GM21825 (cell line): ENCODE data around the gene METTL9.
"Not testable (repeated sequence)": the region's sequence is repeated elsewhere in the genome, so short reads cannot be mapped to it uniquely, and the experiment has no call there.

Experiments
- ATAC-seq: cut with Tn5 transposase; IDR thresholded peaks from one replicate; pipeline ENCODE4 v1.9.1; 2021; ENCODE audit warnings: mild to moderate bottlenecking, moderate library complexity; ENCODE audit not compliant: unreplicated experiment

Gene METTL9

DNA sequence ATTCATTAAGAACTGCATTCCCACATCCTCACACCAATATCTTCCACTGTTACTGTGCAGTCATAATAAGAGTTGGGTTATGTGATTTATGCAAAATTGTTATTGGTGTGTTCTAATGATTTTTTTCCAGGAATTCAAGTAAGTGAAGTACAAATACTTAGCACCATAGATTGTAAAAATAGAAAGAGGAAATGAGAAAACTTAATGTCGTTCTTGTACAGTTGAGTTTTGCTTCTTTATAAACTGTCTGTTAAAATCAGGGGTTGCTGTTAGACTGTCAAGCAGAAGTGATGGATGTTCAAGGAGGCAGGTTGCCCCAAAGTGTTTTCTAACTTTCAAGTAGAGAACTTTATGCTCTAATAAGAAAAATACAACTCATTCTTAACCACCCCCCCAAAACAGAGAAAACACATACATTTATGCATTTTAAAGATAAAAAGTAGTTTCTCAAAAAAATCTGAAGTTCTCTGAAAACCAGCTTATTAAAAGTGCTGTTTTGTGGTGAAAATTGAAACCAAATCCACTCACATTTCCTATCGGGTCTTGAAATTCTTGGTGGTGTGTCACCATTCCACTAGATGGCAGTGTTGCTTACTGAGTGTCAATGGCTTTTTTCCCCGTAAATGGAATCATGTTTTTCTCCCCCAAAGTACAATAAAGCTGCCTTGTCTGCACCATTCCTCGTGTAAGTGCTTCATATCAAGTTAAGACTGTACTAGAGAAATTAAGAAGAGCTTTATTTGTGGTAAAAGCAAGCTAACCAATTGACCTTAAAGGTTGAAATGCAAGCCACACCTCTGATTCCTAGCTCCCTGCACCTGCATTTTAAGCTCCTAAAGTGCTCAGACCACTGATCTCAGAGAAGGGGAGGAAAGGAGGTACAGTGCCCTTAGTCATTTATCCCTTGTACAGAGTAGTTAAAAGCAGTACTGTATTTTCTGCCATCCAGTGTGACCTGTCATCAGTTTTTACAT is 57.7 kb downstream of the METTL9 start:
- ATAC-seq, result no peak

DNA sequence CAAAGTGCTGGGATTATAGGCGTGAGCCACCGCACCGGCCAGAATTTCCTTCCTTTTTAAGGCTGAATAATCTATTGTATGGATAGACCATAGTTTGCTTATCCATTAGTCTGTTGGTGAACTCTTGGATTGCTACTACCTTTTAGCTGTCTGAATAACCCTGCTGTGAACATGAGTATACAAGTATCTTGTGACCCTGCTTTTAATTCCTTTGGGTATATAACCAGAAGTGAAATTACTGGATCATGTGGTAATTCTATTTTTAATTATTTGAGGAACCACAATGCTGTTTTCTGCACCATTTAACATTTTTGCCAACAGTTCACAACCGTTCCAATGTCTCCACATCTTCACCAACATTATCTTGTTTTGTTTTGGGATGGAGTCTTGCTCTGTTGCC is 59.7 kb downstream of the METTL9 start:
- no peak for ATAC-seq

DNA sequence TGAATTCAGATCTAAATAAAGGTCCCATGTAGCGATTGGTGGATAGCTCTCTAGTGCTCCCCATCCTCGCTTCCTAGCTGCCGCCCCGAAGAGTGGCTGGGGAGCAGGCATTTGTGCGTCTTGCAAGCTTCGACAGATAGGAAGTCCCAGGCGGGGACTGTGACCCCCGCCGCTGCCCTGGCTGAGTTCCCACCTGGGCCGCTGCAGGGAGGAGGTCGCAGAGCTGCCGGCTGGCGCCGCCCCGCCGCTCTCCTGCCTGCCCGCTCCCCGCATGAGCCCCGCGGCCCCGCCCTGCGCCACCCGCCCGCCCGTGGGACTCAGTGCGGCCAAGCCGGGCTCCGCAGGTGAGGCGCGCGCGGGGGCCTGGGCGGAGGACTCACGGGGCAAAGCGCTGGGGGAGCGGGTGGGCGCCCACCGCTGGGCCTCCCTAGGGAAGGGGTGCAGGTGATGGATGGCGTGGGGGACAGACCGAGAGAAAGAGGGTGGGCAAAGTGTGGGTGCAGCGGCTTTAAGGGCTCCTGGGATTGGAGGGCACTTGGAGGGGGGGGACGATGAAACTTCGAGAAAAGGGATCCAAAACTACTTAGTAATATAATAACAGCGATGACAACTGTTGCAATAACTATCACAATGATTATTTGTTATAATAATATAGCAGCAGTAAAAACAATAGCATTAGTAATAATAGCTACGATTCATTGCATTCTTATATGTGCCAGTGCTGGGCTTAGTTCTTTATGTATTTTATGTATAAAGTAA is 64.7 kb downstream of the METTL9 start, which contains the start of gene OTOA:
Gene OTOA, plus strand, starts transcription at position 80 of the 759 bp plus-strand sequence. CDS start 14,547 bp downstream, outside the sequence.
- ATAC-seq, result no peak

DNA sequence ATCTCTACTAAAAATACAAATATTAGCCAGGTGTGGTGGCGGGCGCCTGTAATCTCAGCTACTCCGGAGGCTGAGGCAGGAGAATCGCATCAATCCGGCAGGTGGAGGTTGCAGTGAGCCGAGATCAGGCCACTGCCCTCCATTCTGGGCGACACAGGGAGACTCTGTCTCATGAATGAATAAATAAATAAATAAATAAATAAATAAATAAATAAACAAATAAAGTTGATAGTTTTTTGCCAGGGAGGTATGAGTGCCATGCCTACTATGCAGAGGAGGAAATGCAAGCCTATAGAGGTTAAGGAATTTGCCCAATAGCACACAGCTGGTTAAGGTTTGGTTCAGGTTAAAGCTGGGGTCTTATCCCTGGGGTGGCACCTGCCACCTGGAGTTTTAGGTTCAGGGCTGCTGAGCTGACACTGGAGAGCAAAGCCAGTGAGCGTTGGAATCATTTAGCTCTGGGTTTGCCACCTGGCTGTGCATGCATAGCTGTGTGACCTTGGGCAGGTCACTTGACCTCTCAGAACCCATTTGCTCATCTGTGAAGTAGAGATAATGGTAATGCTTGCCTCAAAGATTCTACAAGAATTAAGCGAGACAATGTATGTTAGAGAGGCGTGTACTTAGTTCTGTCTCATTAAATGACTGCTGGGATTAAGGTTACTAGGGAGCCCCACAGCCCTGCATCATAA is 65.6 kb downstream of the METTL9 start:
- no peak for ATAC-seq

DNA sequence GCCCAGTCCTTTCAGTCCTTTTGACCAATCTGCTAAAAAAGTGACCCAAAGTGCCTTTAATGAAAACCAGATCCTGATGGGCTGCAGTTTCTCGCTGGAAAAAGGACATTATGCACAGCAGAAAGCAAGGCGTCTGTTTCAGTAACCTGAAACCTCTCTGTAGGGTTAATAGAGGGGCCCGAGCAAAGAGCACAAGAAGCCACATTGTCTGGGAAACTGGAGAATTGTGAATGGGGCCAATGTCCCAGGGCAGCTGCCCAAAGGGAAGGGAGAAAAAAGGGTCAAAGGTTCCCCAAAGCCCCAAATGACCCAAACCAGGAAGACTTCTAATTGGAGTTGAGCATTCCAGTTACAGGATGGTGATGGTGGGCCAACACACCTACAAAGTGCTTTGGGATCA is 67.4 kb downstream of the METTL9 start:
- ATAC-seq, result no peak

DNA sequence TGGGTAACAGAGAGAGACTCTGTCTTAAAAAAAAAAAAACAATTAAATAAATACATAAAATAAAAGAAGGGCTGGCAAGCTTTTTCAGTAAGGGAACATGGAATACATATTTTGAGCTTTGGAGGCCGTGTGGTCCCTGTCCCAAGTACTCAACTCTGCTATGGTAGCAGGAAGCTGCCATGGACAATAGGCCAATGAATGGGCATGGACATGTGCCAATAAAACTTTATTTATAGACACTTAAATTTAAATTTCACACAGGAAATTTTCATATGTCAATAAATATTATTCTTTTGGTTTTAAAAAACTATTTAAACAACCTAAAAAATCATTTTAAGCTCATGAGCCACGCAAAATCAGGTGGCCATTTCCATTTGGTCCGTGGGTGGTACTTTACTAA is 68.2 kb downstream of the METTL9 start:
- ATAC-seq, result no peak

DNA sequence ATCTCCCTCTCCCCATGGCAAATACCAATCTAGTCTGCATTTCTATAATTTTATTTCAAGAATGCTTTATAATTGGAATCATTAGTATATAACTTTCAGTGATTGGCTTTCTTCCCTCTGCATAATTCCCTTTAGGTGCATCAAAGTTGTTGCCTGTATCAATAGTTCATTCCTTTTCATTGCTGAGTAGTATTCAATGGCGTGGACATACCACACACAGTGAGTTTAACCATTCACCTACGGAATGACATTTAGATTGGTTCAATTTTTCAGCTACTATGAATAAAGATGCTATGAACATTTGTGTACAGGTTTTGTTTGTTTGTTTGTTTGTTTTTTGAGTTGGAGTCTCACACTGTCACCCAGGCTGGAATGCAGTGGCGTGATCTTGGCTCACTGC is 74.1 kb downstream of the METTL9 start:
- ATAC-seq, result no peak

DNA sequence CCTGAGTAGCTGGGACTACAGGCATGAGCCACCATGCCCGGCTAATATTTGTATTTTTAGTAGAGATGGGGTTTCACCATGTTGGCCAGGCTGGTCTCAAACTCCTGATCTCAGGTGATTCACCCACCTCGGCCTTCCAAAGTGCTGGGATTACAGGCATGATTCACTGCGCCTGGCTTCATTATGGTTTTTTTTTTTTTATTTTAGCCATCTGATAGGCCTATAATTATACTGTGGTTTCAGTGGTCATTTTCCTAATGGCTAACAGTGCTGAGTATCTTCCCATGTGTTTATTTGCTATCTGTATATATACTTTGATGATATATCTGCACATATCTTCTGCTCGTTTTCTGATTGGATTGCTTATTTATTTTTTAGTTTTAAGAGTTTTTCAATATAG is 75.1 kb downstream of the METTL9 start:
- not testable (repeated sequence) for ATAC-seq

DNA sequence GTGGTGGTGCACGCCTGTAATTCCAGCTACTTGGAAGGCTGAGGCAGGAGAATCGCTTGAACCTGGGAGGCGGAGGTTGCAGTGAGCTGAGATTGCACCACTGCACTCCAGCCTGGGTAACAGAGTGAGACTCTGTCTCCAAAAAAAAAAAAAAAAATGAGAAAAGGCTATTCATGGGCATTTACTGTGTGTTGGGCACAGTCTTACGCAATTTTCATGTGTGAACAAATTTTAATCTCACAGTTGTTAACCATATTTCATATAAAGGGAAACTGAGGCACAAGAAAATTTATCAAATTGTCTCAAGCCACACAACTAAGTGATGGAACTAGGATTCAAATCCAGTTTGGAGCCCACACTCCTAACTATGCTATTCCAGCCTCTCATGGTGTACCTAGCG is 81.3 kb downstream of the METTL9 start:
- ATAC-seq, result not testable (repeated sequence)

DNA sequence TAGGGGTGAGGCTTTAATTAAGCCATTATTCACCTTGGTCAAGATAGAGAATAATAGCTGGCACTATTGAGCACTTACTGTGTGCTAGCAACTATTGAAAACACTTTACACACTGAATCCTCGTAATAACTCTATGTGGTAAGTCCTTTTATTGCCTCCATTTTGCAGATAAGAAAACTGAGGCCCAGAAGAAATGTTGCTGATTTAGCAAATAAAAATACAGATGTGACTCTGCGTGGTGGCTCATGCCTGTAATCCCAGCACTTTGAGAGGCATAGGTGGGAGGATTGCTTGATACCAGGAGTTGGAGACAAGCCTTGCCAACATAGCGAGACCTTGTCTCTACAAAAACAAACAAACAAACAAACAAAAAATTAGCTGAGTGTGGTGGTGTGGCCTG is 83.8 kb downstream of the METTL9 start:
- ATAC-seq, result no peak

DNA sequence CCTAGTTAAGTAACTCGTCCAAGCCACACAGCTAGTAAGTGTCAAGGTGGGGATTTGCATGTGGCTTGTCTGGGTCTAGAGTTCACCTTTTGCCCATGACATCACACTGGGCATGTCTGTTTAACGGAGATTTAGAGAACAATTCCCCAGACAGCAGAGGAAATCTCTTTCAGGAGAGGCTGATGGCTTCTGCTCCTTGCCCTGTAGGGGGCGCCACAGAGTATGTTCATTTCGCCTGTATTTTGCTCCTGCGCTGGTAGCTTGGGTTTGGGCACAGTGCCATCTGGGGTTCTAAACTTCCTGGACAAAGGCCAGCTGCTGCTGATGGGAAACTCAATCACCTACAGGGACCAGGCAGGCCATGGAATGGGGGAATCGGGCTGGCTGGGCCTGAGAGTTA is 84.8 kb downstream of the METTL9 start:
- no peak for ATAC-seq

DNA sequence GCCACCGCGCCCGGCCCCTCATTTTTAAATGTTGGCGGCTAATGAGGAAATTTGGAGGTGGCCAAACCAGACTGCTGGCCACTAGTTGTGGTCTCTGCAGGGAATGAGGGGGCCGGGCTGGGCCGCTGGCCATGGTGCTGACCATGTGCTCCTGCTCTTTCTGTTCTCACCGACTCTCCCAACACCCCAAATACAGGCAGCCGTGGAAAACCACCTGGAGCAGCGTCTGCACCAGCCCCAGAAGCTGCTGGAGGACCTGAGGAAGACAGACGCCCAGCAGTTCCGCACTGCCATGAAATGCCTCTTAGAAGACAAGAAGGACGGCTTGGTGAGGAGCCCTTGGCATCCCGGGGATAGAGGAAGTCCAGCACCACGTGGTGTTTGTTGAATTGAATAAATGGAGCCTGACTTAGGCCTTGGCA is 85.7 kb downstream of the METTL9 start:
- no peak for ATAC-seq

DNA sequence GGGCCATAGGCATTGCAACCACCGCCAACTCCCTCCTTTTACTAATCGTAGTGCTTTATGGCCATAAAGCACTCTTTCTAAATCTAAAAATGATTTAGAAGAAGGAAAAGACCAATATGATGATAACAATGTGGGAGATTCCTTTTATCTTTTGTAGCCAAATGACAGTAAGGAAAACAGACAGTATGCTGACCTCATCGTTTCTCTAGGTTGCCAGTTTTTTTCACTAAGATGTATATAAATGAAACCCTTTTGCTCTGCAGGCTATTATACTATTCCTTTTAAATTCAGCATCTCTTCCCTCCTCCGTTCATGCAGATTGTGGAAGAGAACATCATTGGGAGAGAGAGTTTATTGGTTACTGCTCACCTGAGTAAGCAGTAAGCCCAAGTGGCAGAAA is 89.7 kb downstream of the METTL9 start:
- ATAC-seq, result no peak

DNA sequence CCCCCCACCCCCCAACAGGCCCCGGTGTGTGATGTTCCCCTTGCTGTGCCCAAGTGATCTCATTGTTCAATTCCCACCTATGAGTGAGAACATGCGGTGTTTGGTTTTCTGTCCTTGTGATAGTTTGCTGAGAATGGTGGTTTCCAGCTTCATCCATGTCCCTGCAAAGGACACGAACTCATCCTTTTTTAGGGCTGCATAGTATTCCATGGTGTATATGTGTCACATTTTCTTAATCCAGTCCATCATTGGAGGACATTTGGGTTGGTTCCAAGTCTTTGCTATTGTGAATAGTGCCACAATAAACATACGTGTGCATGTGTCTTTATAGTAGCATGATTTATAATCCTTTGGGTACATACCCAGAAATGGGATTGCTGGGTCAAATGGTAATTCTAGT is 91.6 kb downstream of the METTL9 start:
- not testable (repeated sequence) for ATAC-seq

DNA sequence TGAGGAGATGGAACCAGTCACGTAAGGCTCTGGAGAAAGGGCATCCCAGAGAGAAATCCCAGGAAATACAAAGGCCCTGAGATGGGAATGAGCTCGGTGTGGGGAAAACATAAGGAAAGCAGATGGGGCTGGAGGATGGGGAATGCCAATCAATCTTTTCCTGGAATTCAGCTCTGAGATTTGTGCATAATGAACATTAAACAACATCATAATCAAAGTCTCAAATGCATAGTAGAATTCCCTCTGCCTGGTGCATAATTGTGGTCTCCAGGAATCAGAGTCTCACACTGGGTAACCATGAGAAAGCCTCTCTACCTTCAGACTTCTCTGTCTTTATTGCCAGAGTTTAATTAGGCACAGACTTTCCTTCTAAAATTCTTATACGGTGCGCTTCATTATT is 95.2 kb downstream of the METTL9 start:
- no peak for ATAC-seq

DNA sequence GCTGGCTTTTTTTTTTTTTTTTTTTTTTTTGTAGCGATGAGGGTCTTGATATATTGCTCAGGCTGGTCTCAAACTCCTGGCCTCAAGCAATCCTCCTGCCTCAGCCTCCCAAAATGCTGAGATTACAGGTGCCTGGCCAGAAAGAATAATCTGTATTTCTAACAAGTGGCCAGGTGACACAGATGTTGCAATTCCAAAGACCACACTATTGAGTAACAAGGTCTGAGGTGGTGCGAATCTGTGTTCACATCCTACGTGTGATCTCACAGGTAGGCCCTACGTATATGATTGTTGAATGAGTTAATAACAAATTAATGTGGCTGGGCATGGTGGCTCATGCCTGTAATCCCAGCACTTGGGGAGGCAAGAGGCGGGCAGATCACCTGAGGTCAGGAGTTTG is 97.7 kb downstream of the METTL9 start:
- ATAC-seq, result no peak

DNA sequence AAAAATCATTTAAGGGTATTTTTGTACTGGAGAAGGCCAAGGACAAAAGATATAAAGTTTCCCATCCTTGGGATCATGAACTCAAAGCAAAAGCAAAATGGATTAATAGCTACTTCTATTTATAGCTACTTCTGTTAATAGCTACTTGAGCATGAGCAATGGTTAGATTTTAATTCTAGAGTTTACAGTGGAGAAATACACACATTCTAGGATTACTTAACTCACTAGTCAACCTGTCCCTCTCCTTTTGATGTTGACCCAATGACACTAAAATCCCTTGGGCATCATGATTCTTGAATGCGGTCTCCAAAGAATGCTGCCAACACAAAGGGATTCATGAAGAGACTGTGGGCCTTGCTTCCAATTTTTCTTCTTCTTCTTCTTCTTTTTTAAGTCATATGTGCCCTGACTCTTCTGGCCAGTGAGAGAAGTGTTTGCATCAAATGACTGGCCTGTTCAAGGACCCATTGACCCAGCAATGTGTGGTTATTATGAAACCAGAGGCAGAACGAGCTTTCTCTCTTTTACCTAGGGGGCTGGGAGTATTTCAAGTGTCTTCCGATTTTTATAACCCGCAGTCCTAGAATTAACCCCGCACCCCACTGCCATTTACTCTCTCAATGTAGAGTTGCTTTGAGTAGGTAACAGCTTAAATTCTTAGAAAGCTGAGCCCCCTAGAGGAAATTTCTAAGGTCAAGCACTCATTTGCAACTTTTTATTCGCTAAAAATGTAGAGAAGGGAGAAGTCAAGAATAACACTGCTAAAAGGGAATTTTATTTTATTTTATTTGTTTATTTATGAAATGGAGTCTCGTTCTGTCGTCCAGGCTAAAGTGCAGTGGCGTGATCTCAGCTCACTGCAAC is 99.0 kb downstream of the METTL9 start:
- no peak for ATAC-seq

DNA sequence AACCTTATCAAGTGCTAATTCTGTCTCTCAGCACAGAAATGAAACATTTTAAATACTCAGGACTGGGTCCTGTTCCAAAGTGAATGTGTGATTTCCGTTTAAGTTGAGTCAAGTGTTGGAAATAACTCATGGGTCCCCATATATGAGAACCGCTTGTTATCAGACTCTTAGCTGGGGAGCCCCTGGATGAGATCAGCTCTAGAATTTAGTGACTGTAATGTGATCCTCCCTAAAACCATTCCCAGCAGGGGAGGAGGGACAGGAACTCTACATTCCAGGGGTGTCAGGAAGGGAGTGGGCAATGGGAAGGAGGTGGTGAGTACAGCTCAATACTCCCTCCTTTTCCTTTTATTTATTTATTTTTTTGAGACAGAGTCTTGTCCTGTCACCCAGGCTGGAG is 101.9 kb downstream of the METTL9 start:
- no peak for ATAC-seq

DNA sequence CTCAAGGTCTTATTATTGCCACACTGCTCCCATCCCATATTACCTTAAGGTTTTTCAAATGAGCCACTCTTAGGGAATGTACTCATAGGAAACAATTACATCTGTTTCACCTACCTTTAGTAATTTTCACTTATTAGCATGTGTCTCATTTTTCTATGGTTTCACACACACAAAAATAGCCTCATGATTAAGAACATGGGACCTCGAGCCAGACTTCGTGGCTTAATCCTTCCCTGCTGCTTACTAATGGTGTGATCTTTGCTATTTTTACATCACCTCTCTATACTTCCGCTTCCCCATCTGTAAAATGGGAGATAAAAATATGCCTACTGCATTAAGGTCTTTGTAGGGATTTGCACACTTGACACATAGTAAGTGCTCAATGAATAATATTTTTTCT is 102.9 kb downstream of the METTL9 start:
- no peak for ATAC-seq

DNA sequence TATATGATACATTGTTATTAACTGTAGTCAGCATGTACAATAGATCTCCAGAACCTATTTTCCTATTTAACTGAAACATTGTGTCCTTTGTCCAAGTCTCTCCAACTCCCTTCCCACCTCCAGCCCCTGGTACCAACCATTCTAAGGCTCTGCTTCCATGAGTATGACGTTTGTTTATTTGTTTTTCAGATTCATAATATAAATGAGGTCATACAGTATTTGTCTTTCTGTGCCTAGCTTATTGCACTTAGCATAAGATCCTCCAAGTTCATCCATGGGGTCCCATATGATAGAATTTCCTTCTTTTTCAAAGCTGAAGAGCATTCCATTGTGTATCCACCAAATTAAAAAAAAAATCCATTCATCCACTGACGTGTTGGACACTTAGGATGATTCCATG is 103.8 kb downstream of the METTL9 start:
- ATAC-seq, result no peak
